ENCODE data around the gene MRGPRD. TPM values are rescaled to one million over a fixed set of nuclear protein-coding genes. Genes with fewer than 3 reads are reported as not detected.

The MRGPRD gene
- total and polyA plus RNA-seq, 10 of the 15 experiments (the other 5 are each of a cell fraction or from before 2014, with no cell fraction given) = not detected

DNA sequence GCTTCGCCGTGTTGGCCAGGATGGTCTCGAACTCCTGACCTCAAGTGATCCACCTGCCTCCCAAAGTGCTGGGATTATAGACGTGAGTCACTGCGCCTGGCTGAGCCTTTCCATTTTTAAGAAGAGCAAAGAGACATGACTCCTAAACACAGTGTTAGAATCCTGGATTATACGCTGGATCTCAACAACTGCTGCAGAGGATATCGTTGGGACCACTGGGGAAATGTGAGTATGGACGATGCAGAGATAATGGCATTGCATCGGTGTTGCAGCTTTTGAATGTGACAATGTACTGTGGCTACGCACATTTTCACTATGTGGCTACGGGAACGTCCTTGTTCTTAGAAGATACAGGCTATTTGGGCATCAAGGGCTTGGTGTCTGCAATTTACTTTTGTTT, 26.0 kb upstream of the MRGPRD start (continued):
- no peak for TF ChIP-seq EED (IDR thresholded peaks at IDR 0.05; ENCODE audit: low read depth)
- no peak for TF ChIP-seq HDAC2 (IDR thresholded peaks at IDR 0.05)
- no peak for TF ChIP-seq BACH1 (IDR thresholded peaks at IDR 0.05; ENCODE audit: borderline replicate concordance)
- TF ChIP-seq EGR1 (IDR thresholded peaks at IDR 0.05; ENCODE audit: borderline replicate concordance in 1 of 2, low read depth in 2 of 2, low read length in 2 of 2) = no peak
- no peak for TF ChIP-seq ZNF24 (IDR thresholded peaks at IDR 0.05)
- TF ChIP-seq NFIC (IDR thresholded peaks at IDR 0.05; ENCODE audit: low read depth, low read length) = no peak
- no peak for TF ChIP-seq HDGF (IDR thresholded peaks at IDR 0.05)
- TF ChIP-seq, protein P1, sequence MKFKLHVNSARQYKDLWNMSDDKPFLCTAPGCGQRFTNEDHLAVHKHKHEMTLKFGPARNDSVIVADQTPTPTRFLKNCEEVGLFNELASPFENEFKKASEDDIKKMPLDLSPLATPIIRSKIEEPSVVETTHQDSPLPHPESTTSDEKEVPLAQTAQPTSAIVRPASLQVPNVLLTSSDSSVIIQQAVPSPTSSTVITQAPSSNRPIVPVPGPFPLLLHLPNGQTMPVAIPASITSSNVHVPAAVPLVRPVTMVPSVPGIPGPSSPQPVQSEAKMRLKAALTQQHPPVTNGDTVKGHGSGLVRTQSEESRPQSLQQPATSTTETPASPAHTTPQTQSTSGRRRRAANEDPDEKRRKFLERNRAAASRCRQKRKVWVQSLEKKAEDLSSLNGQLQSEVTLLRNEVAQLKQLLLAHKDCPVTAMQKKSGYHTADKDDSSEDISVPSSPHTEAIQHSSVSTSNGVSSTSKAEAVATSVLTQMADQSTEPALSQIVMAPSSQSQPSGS (IDR thresholded peaks at IDR 0.05; ENCODE audit: low read length) = no peak
- TF ChIP-seq KLF5 (IDR thresholded peaks at IDR 0.05; ENCODE audit: partially characterized antibody) = no peak

DNA sequence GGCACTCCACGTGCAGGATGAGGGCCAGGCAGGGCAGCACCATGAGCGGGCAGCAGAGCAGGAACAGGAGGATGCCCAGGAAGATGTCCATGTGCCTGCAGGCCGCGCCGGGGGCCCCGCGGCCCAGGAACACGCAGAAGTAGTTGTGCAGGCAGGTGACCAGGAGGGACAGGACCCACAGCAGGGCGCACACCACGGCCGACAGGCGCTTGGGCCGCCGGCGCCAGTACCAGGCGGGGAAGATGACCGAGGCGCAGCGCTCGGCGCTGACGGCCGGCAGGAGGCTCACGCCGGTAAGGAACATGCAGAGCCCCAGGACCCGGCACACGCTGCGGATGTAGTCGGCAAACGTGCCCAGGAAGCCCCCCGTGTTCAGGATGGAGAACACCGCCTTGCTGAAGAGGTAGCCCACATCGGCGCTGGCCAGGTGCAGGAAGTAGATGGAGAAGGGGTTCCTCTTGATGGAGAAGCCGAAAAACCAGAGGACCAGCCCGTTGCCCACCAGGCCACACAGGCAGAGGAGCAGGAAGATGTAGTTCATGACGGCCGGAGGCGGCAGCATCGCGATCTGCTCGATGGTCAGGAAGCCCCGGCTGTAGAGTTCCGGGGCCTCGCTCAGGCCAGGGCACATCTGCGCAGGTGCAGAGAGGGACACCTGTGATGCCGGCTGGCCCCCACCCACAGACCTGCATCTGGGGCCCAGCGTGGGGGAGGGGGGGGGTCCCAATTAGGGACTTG, 25.0 kb upstream of the MRGPRD start:
- Histone ChIP-seq H3K4me1 (ENCODE audit: control insufficient read depth, insufficient read depth, low read length) (no peaks in the 10 kb centered on the region; the same call in 1 of the 2 replicates), H3K27me3 (replicated peaks in 1 of 2; ENCODE audit: control insufficient read depth in 2 of 2, insufficient read depth in 2 of 2, low read length in 1 of 2) (peaks cover 3 to 4% of the 10 kb centered on the region in 2 experiments; a peak in 3 of 4 replicates), H3K79me2 (ENCODE audit: control insufficient read depth, insufficient read depth, low read length) (no peaks in the 10 kb centered on the region), H3K27ac (ENCODE audit: control insufficient read depth, insufficient read depth) (no peak overlapping the region), H2AFZ (ENCODE audit: control insufficient read depth, low read depth, low read length) (no peak overlapping the region), H3K9ac (ENCODE audit: control insufficient read depth, insufficient read depth, low read length) (no peak overlapping the region), H3K36me3 (ENCODE audit: control insufficient read depth in 2 of 2, insufficient read depth in 2 of 2, low read length in 1 of 2) (no peaks in the 10 kb centered on the region), H3K4me3 (no peak overlapping the region), H4K20me1 (ENCODE audit: control insufficient read depth, insufficient read depth) (no peaks in the 10 kb centered on the region), H3K9me3 (replicated peaks; ENCODE audit: control insufficient read depth, insufficient read depth, low read length) (no peaks in the 10 kb centered on the region), H3K4me2 (ENCODE audit: control insufficient read depth, insufficient read depth) (no peak overlapping the region)
- intact Hi-C loops (cut with micrococcal nuclease; ENCODE audit: unreplicated experiment) = no loop called here
- no peak for DNase-seq (ENCODE audit: low read depth, low spot score)
- CTCF ChIA-PET = no interaction called here
- SMC1A ChIA-PET (ENCODE audit: uncharacterized antibody, unreplicated experiment) = no interaction called here
- BruUV-seq (replicated peaks) = no TSS peak
- in situ Hi-C loops (cut with MboI) = no loop called here
- no peak for ATAC-seq
- RAD21 ChIA-PET (ENCODE audit: unreplicated experiment) = no interaction called here
- FAIRE-seq = no peak
- POLR2A ChIA-PET = no interaction called here
- TF ChIP-seq GATAD2B (conservative IDR thresholded peaks at IDR 0.05; ENCODE audit: low read depth) = no peak
- 69% methylated on average over 48 of the region's 48 CpGs for WGBS (ENCODE audit: insufficient coverage, insufficient replicate concordance, low lambda C conversion rate, missing lambda C conversion rate)

Data from GM12878 (cell line).